Ishikawa (cell line): ENCODE results near the gene SLC38A10.

Experiments
- CEBPB ChIP-seq: IDR thresholded peaks from 2 replicates; pipeline ENCODE4 v1.6.1; 2012
- EP300 ChIP-seq: IDR thresholded peaks from 2 replicates; pipeline ENCODE4 v1.6.1; 2012; ENCODE audit warnings: borderline replicate concordance
- USF1 ChIP-seq: IDR thresholded peaks from 2 replicates; pipeline ENCODE4 v1.6.1; 2012
- YY1 ChIP-seq: IDR thresholded peaks from 2 replicates; pipeline ENCODE4 v1.6.1; 2012; ENCODE audit warnings: low read depth

- TF ChIP-seq EP300, result no peak
- no peak for TF ChIP-seq CEBPB
- no peak for TF ChIP-seq USF1
- TF ChIP-seq YY1, result no peak
Measured at GRCh38 chr17:81288715-81289114, 6.4 kb downstream of the SLC38A10 start.
